Pancreas (tissue), 10 donors: ENCODE measurements around the gene RBM17. TPM values are rescaled to one million over a fixed set of nuclear protein-coding genes. Genes with fewer than 3 reads are reported as not detected.

Source experiments
- ATAC-seq, 4 donors: fragments of 200-7000 bp; cut with Tn5 transposase; one replicate each; pipeline versions ENCODE4 v1.8.0 to v1.9.1; 2020; ENCODE audit warnings: mild to moderate bottlenecking in 4 of 4, moderate library complexity in 4 of 4
- DNase-seq, 6 donors: peaks; one replicate each; pipeline ENCODE4 v3.0.0-alpha.2; 2020
- FAIRE-seq: peaks from 2 replicates; lab custom pipeline; 2012; peaks lifted over from hg19 to GRCh38; lab: Jason Lieb, UNC
- H3K27ac ChIP-seq, 4 donors: fragments of 200-600 bp; sonication (generic); 1 replicate in 3 of 4; 2 replicates in 1 of 4; pipeline versions ENCODE4 v1.5.0 to v1.8.0; 2020
- H3K27me3 ChIP-seq, 4 donors: fragments of 200-600 bp; one replicate each; pipeline ENCODE4 v1.8.0; 2021
- H3K36me3 ChIP-seq, 3 donors: fragments of 200-600 bp; sonication (generic) in 1 of 3; one replicate each; pipeline versions ENCODE4 v1.5.0 to v1.8.0; 2020 to 2021
- H3K4me1 ChIP-seq, 3 donors: fragments of 200-600 bp; one replicate each; pipeline ENCODE4 v1.8.0; 2021
- H3K4me3 ChIP-seq, 4 donors: fragments of 200-600 bp; sonication (generic) in 2 of 4; one replicate each; pipeline versions ENCODE4 v1.5.0 to v1.8.0; 2020 to 2021
- H3K9me3 ChIP-seq, 4 donors: fragments of 200-600 bp; one replicate each; pipeline ENCODE4 v1.8.0; 2021
- CTCF ChIP-seq, 4 donors: fragments of 200-600 bp; sonication (generic) in 3 of 4; IDR thresholded peaks; one replicate each; pipeline versions ENCODE4 v1.5.0 to v1.8.0; 2021; ENCODE audit warnings: antibody characterized with exemption in 4 of 4
- WGBS, 2 donors: extraction: QIAGEN DNeasy Blood & Tissue Kit; methylation state at CpG; one replicate each; pipeline ENCODE4 v1.1.7; 2013; 5-methylcytosine and 5-hydroxymethylcytosine counted together
- intact Hi-C, 3 donors: fragments of 100-400 bp; cut with DNase I; formaldehyde crosslinking; loops; one replicate each; pipeline versions ENCODE4 v1.11.1 to v1.14.2; 2022
- polyA plus RNA-seq, 2 donors: library from polyadenylated mRNA; stranded (reverse); fragments of 200-250 nt; gene quantifications; one replicate each; pipeline ENCODE4 v1.2.3, GENCODE V29; 2013
- total RNA-seq, 6 donors: library from RNA; stranded (reverse); fragmentation: NEBNext Ultra II Directional in 4 of 6; extraction: Animal tissue kit (Norgen Biotek cat#: 25700) in 4 of 6; gene quantifications; one replicate each; pipeline versions ENCODE4 v1.2.1 to v1.2.4, GENCODE V29; 2021 to 2023
- donor health status: healthy with polysubstance abuse.
- donor health status: DM: no; HTN: no; CAD: no; lungs with moderate emphysema.
- donor health status: DM: no; HTN: no; CAD: no.
- donor health status: control.
- donor health status: control.
- donor health status: Bipolar disorder and iron deficiency.
- donor health status: DM: yes; HTN: yes; CAD: no.
- donor health status: DM: no; HTN: no; CAD: no.
- donor health status: DM: no; HTN: no; CAD: no.
- donor health status: DM: yes; HTN: yes; CAD: no.

The RBM17 gene
- total and polyA plus RNA-seq, 8 donors: 31.0 to 101 (median 43.7) TPM

- no peak for FAIRE-seq
- ATAC-seq: no peak
- Histone ChIP-seq H3K9me3 (no peaks in the 10 kb centered on the region), H3K4me1 (no peaks in the 10 kb centered on the region), H3K4me3 (no peak overlapping the region), H3K36me3 (no peaks in the 10 kb centered on the region), H3K27ac (no peak overlapping the region), H3K27me3 (no peaks in the 10 kb centered on the region)
- DNase-seq: peak in 1 of 6 donors; percentile 29
- 74 to 88% methylated on average over 7 of the region's 7 CpGs for WGBS, 2 donors
- TF ChIP-seq CTCF (IDR thresholded peaks at IDR 0.05): no peak
- intact Hi-C loops: no loop called here
Measured at GRCh38 chr10:6148251-6148701, 59.4 kb downstream of the RBM17 start.

GRCh38 chr10:6148908-6149307, 60.1 kb downstream of the RBM17 start:
- intact Hi-C loops: no loop called here
- WGBS, 2 donors: 80 to 86% methylated on average over 6 of the region's 6 CpGs
- TF ChIP-seq CTCF (IDR thresholded peaks at IDR 0.05): no peak
- Histone ChIP-seq H3K27me3 (no peaks in the 10 kb centered on the region), H3K27ac (no peak overlapping the region), H3K4me3 (no peak overlapping the region), H3K4me1 (no peaks in the 10 kb centered on the region), H3K36me3 (no peaks in the 10 kb centered on the region), H3K9me3 (no peaks in the 10 kb centered on the region)
- no peak for DNase-seq
- FAIRE-seq: no peak
- no peak for ATAC-seq

- peak; percentile 16 to 41 (median 26) for TF ChIP-seq CTCF (IDR thresholded peaks at IDR 0.05)
- Histone ChIP-seq H3K4me1 (no peaks in the 10 kb centered on the region), H3K27ac (peak overlapping the region in 2 of 4 donors; percentile 22 to 58), H3K27me3 (no peaks in the 10 kb centered on the region), H3K4me3 (peak overlapping the region in 1 of 4 donors; percentile 10), H3K9me3 (no peaks in the 10 kb centered on the region), H3K36me3 (no peaks in the 10 kb centered on the region)
- peak; percentile 44 to 90 (median 82) for ATAC-seq
- no peak for FAIRE-seq
- 36 to 45% methylated on average over 22 of the region's 22 CpGs for WGBS, 2 donors
- peak in 4 of 6 donors; percentile 37 to 64 (median 46) for DNase-seq
- intact Hi-C loops: no loop called here
Measured at GRCh38 chr10:6151087-6151977, 62.5 kb downstream of the RBM17 start.

GRCh38 chr10:6153845-6154244, 65.0 kb downstream of the RBM17 start:
- no peaks in the 10 kb centered on the region for H3K36me3 ChIP-seq

More at GRCh38 chr10:6153845-6154244, 65.0 kb downstream of the RBM17 start:
- DNase-seq (peak in 1 of 6 donors; percentile 38), ATAC-seq (no peak), FAIRE-seq (no peak)
- no peaks in the 10 kb centered on the region for H3K9me3 ChIP-seq
- H3K27me3 ChIP-seq: no peaks in the 10 kb centered on the region
- no peak overlapping the region for H3K27ac ChIP-seq
- intact Hi-C loops: no loop called here
- WGBS, 2 donors: 87 to 96% methylated on average over 7 of the region's 7 CpGs
- H3K4me1 ChIP-seq: no peaks in the 10 kb centered on the region
- H3K4me3 ChIP-seq: no peak overlapping the region
- TF ChIP-seq CTCF (IDR thresholded peaks at IDR 0.05): no peak
